Activated CD8-positive, alpha-beta memory T cell treated with anti-CD3 and anti-CD28 coated beads, Interleukin-2, amount 50 U/mL, for 1 hour (primary cell): ENCODE results near the gene CDC37.

Source experiments
- DNase-seq: peaks from one replicate; pipeline ENCODE4 v3.0.0-alpha.2; 2020; ENCODE audit errors: extremely low read depth

CDC37 gene

GRCh38 chr19:10353793-10354391 is 49.5 kb downstream of the CDC37 start:
- no peak for DNase-seq

GRCh38 chr19:10352764-10353671 is 50.3 kb downstream of the CDC37 start:
- no peak for DNase-seq

GRCh38 chr19:10346509-10346908 is 56.8 kb downstream of the CDC37 start:
- DNase-seq = no peak

- no peak for DNase-seq
Observed at GRCh38 chr19:10344780-10345179, 58.6 kb downstream of the CDC37 start.

- no peak for DNase-seq
Observed at GRCh38 chr19:10343495-10343894, 59.8 kb downstream of the CDC37 start.
